HepG2 (cell line): ENCODE results near the gene GRIA3. TPM values are rescaled to one million over a fixed set of nuclear protein-coding genes. Genes with fewer than 3 reads are reported as not detected.

Source experiments
- ATAC-seq: fragments of 200-7000 bp; cut with Tn5 transposase; 3 replicates; pipeline ENCODE4 v1.9.1; 2020; ENCODE audit warnings: mild to moderate bottlenecking, moderate library complexity
- BruUV-seq: library from RNA; stranded (reverse); fragments of 400-500 nt; replicated peaks from 2 replicates; lab custom pipeline; 2021; lab: Mats Ljungman, UMichigan
- CTCF ChIA-PET: fragments of 300-600 bp; formaldehyde crosslinking; extraction: SDS; loops from one replicate; lab custom pipeline; 2021; ENCODE audit warnings: low total read pairs, inconsistent platforms, low intra/inter-chr PET ratio; lab: Yijun Ruan, JAX
- POLR2A ChIA-PET: fragments of 350-600 bp; sonication (Branson Sonifier 250); formaldehyde crosslinking; loops from one replicate; lab custom pipeline; 2020; ENCODE audit warnings: antibody characterized with exemption, inconsistent platforms; lab: Yijun Ruan, JAX
- DNase-seq: peaks from one replicate; pipeline ENCODE4 v3.0.0-alpha.2; 2015; ENCODE audit warnings: low spot score
- FAIRE-seq: peaks from 3 replicates; lab custom pipeline; 2011; peaks lifted over from hg19 to GRCh38; lab: Jason Lieb, UNC
- H2AFZ ChIP-seq: one replicate; pipeline ENCODE4 v1.6.1; 2011; ENCODE audit warnings: low read length, inconsistent platforms
- H3K27ac ChIP-seq: fragments of 300-600 bp; 3 replicates; pipeline ENCODE4 v1.8.0; 2011; ENCODE audit warnings: mixed run types, mild to moderate bottlenecking, mixed read lengths, low read length, inconsistent platforms; ENCODE audit not compliant: insufficient read depth; ENCODE audit errors: extremely low read length
- H3K27me3 ChIP-seq, 2 experiments: fragments of 200-600 bp in 1 of 2; 2 replicates in 1 of 2; 3 replicates in 1 of 2; pipeline versions ENCODE4 v1.6.0 to v1.8.0; 2011; ENCODE audit warnings: low read length in 2 of 2, mild to moderate bottlenecking in 2 of 2, moderate library complexity in 2 of 2, inconsistent platforms in 1 of 2; ENCODE audit not compliant: insufficient read depth in 2 of 2, control insufficient read depth in 1 of 2
- H3K36me3 ChIP-seq, 2 experiments: fragments of 200-600 bp in 1 of 2; replicated peaks in 1 of 2; 2 replicates in 1 of 2; 3 replicates in 1 of 2; pipeline versions ENCODE4 v1.5.1 to v1.8.0; 2011; ENCODE audit warnings: low read length in 2 of 2, inconsistent platforms in 1 of 2; ENCODE audit not compliant: insufficient read depth in 2 of 2, control insufficient read depth in 1 of 2
- H3K4me1 ChIP-seq: 2 replicates; pipeline ENCODE4 v1.5.1; 2012; ENCODE audit warnings: low read length, inconsistent platforms; ENCODE audit not compliant: insufficient read depth
- H3K4me2 ChIP-seq: 2 replicates; pipeline ENCODE4 v1.6.0; 2011; ENCODE audit warnings: low read depth, low read length, inconsistent platforms
- H3K4me3 ChIP-seq, 3 experiments: fragments of 200-600 bp in 1 of 3; sonication (generic), shearing (Covaris generic) in 1 of 3; replicated peaks in 1 of 3; 2 replicates each; pipeline ENCODE4 v1.5.1; 2011 to 2016; ENCODE audit warnings: low read length in 3 of 3, inconsistent platforms in 2 of 3, low read depth in 2 of 3, mild to moderate bottlenecking in 2 of 3, control low read depth in 1 of 3, mixed read lengths in 1 of 3; ENCODE audit not compliant: insufficient read depth in 1 of 3
- H3K79me2 ChIP-seq: one replicate; pipeline ENCODE4 v1.6.1; 2011; ENCODE audit warnings: low read length, inconsistent platforms; ENCODE audit not compliant: insufficient read depth
- H3K9ac ChIP-seq: 2 replicates; pipeline ENCODE4 v1.6.0; 2011; ENCODE audit warnings: mild to moderate bottlenecking, low read depth, low read length, inconsistent platforms; ENCODE audit not compliant: insufficient read depth
- H3K9me3 ChIP-seq: 2 replicates; pipeline ENCODE4 v1.5.1; 2012; ENCODE audit warnings: mild to moderate bottlenecking, low read length
- H4K20me1 ChIP-seq: 2 replicates; pipeline ENCODE4 v1.6.0; 2011; ENCODE audit warnings: inconsistent platforms, mild to moderate bottlenecking, low read length, moderate library complexity; ENCODE audit not compliant: insufficient read depth
- ARNT2 ChIP-seq: sonication (generic); formaldehyde crosslinking; IDR thresholded peaks from 2 replicates; pipeline ENCODE4 v1.8.0; 2022; ENCODE audit warnings: mild to moderate bottlenecking, low read depth, missing genetic modification reagents, moderate library complexity
- CREM ChIP-seq, 2 experiments: sonication (generic) in 1 of 2; formaldehyde crosslinking in 1 of 2; IDR thresholded peaks; 2 replicates each; pipeline versions ENCODE4 v1.4.0 to v1.6.1; 2016 to 2020; ENCODE audit warnings: antibody characterized with exemption in 1 of 2, mild to moderate bottlenecking in 1 of 2, missing genetic modification reagents in 1 of 2
- KDM4B ChIP-seq: sonication (generic); formaldehyde crosslinking; IDR thresholded peaks from 2 replicates; pipeline ENCODE4 v1.4.0; 2020; ENCODE audit warnings: missing genetic modification reagents
- SP2 ChIP-seq: sonication (generic); formaldehyde crosslinking; IDR thresholded peaks from 2 replicates; pipeline ENCODE4 v1.5.1; 2020; ENCODE audit warnings: mild to moderate bottlenecking, missing genetic modification reagents
- ZBTB3 ChIP-seq: sonication (generic); formaldehyde crosslinking; IDR thresholded peaks from 2 replicates; pipeline ENCODE4 v1.4.0; 2020; ENCODE audit warnings: low read depth, mild to moderate bottlenecking, moderate library complexity, missing genetic modification reagents, borderline replicate concordance
- ZMAT3 ChIP-seq: sonication (generic); formaldehyde crosslinking; conservative IDR thresholded peaks from 2 replicates; pipeline ENCODE4 v1.7.0; 2021; ENCODE audit warnings: missing genetic modification reagents
- ZNF101 ChIP-seq: sonication (generic); formaldehyde crosslinking; IDR thresholded peaks from 2 replicates; pipeline ENCODE4 v1.4.0; 2020; ENCODE audit warnings: mild to moderate bottlenecking, low read depth, missing genetic modification reagents, borderline replicate concordance
- ZNF263 ChIP-seq: sonication (generic); formaldehyde crosslinking; IDR thresholded peaks from 2 replicates; pipeline ENCODE4 v1.4.0; 2020; ENCODE audit warnings: missing genetic modification reagents
- ZNF598 ChIP-seq: sonication (generic); formaldehyde crosslinking; IDR thresholded peaks from 2 replicates; pipeline ENCODE4 v1.5.1; 2020; ENCODE audit warnings: mild to moderate bottlenecking, missing genetic modification reagents, borderline replicate concordance
- ZNF687 ChIP-seq: sonication (generic); formaldehyde crosslinking; IDR thresholded peaks from 2 replicates; pipeline ENCODE4 v1.5.1; 2020; ENCODE audit warnings: mild to moderate bottlenecking, missing genetic modification reagents, moderate library complexity
- ZNF780A ChIP-seq: sonication (generic); formaldehyde crosslinking; IDR thresholded peaks from 2 replicates; pipeline ENCODE4 v1.8.0; 2022; ENCODE audit warnings: mild to moderate bottlenecking, missing genetic modification reagents, moderate library complexity
- WGBS: methylation state at CpG from one replicate; pipeline ENCODE4 v1.1.6; 2017; ENCODE audit warnings: low lambda C conversion rate; 5-methylcytosine and 5-hydroxymethylcytosine counted together
- in situ Hi-C: cut with HindIII; loops from 2 replicates; pipeline ENCODE4 v1.10.0; 2017; ENCODE audit warnings: low pct_unique_long_range_greater_than_20kb; ENCODE audit not compliant: extremely low pct_ligation_motif_present
- intact Hi-C: fragments of 100-400 bp; cut with micrococcal nuclease; formaldehyde crosslinking; loops from one replicate; pipeline ENCODE4 v1.10.0; 2022; ENCODE audit not compliant: unreplicated experiment
- polyA plus RNA-seq, 8 experiments: library from polyadenylated mRNA; depleted of rRNA in 3 of 8; stranded (reverse) in 7 of 8; unstranded in 1 of 8; fragments of >200 nt; fragmentation: Illumina TruSeq in 4 of 8; extraction: Trizol in 4 of 8; gene quantifications; 2 replicates each; pipeline versions ENCODE4 v1.2.1 to v1.2.3, GENCODE V29; 2011 to 2016; ENCODE audit warnings: low read depth in 4 of 8, missing spikeins in 1 of 8, mixed read lengths in 1 of 8; ENCODE audit not compliant: insufficient read depth in 1 of 8
- total RNA-seq, 5 experiments: library from RNA; depleted of rRNA; stranded (reverse); fragments of >200 nt; fragmentation: Illumina TruSeq; extraction: Trizol; gene quantifications; 2 replicates each; pipeline ENCODE4 v1.2.3, GENCODE V29; 2016; ENCODE audit warnings: low read depth in 1 of 5

Gene GRIA3
- total and polyA plus RNA-seq, 2 of the 13 experiments (the other 11 are each of a cell fraction or from before 2014, with no cell fraction given) = not detected

- TF ChIP-seq ZNF687 = no peak
- no peak for TF ChIP-seq ZMAT3 (CRISPR knock-in tag)
- TF ChIP-seq ZNF780A (CRISPR knock-in tag) = no peak
- TF ChIP-seq ZNF598 = no peak
- no peak for TF ChIP-seq CREM (IDR thresholded peaks at IDR 0.05)
- no peak for TF ChIP-seq CREM (CRISPR knock-in tag; IDR thresholded peaks at IDR 0.05)
- TF ChIP-seq ZNF263 = no peak
Measured at GRCh38 chrX:123447506-123447905, 263.4 kb downstream of the GRIA3 start (continued).

GRCh38 chrX:123449335-123449734 is 265.3 kb downstream of the GRIA3 start:
- Histone ChIP-seq H3K4me2 (no peak overlapping the region), H3K9ac (no peak overlapping the region), H3K27me3 (no peaks in the 10 kb centered on the region), H3K79me2 (no peaks in the 10 kb centered on the region), H3K4me3 (no peak overlapping the region), H3K27ac (no peak overlapping the region), H2AFZ (no peak overlapping the region), H3K36me3 (no peaks in the 10 kb centered on the region), H3K4me1 (no peaks in the 10 kb centered on the region), H4K20me1 (no peaks in the 10 kb centered on the region), H3K9me3 (no peaks in the 10 kb centered on the region)
- DNase-seq (no peak), FAIRE-seq (no peak), ATAC-seq (no peak)
- BruUV-seq = no TSS peak
- ChIA-PET CTCF (no interaction called here), POLR2A (no interaction called here)
- WGBS = 5% methylated on average over 4 of the region's 4 CpGs
- intact Hi-C loops = no loop called here
- TF ChIP-seq SP2 (CRISPR knock-in tag) (no peak), KDM4B (CRISPR knock-in tag) (no peak), ARNT2 (CRISPR knock-in tag) (no peak), ZBTB3 (CRISPR knock-in tag) (no peak), ZNF101 (CRISPR knock-in tag) (no peak)
- in situ Hi-C loops = no loop called here
